ENCODE results near the gene ATP13A3. TPM values are rescaled to one million over a fixed set of nuclear protein-coding genes. Genes with fewer than 3 reads are reported as not detected.
"Not testable (repeated sequence)": the region's sequence is repeated elsewhere in the genome, so short reads cannot be mapped to it uniquely, and the experiment has no call there.

ATP13A3 gene
- total RNA-seq, 6 donors from 2014 or later, result 67.9 to 152 (median 94.6) TPM

DNA sequence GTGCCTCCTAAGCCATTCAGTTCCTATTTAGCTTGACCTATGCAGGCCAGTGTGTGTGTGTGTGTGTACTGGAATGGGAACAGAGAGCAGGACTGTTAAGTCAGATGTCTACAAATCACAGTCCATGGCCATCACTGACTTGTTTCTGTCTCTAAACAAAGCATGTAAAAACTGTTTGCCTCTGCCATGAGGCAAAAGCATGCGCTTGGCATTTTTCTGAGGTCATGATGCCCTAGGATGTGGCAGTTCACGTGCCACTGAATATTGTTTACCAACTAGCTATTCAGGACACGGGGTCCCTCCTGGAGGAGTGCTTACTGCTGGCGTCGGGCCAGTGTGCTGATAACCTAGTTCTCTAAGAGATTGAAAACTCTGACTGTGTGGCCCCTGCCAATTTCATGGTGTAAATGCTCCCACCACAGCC, 8.2 kb upstream of the ATP13A3 start:
- H3K4me1 ChIP-seq, result peaks cover 4 to 10% (median 7%) of the 10 kb centered on the region in 4 donors
- WGBS, 2 donors, result 65 to 74% methylated on average over 5 of the region's 5 CpGs
- DNase-seq, result no peak
- TF ChIP-seq POLR2AphosphoS5 (IDR thresholded peaks at IDR 0.05), result no peak
- no peak for TF ChIP-seq POLR2A (IDR thresholded peaks at IDR 0.05)
- TF ChIP-seq EP300 (IDR thresholded peaks at IDR 0.05), result no peak
- TF ChIP-seq, protein P1, sequence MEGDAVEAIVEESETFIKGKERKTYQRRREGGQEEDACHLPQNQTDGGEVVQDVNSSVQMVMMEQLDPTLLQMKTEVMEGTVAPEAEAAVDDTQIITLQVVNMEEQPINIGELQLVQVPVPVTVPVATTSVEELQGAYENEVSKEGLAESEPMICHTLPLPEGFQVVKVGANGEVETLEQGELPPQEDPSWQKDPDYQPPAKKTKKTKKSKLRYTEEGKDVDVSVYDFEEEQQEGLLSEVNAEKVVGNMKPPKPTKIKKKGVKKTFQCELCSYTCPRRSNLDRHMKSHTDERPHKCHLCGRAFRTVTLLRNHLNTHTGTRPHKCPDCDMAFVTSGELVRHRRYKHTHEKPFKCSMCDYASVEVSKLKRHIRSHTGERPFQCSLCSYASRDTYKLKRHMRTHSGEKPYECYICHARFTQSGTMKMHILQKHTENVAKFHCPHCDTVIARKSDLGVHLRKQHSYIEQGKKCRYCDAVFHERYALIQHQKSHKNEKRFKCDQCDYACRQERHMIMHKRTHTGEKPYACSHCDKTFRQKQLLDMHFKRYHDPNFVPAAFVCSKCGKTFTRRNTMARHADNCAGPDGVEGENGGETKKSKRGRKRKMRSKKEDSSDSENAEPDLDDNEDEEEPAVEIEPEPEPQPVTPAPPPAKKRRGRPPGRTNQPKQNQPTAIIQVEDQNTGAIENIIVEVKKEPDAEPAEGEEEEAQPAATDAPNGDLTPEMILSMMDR (IDR thresholded peaks at IDR 0.05), result no peak
- H3K27me3 ChIP-seq, result no peaks in the 10 kb centered on the region
- ATAC-seq (ENCODE audit: low FRiP score in 2 of 2), result no peak
- H3K36me3 ChIP-seq, result no peaks in the 10 kb centered on the region
- H3K27ac ChIP-seq, result no peak overlapping the region
- no peak overlapping the region for H3K4me3 ChIP-seq
- no peaks in the 10 kb centered on the region for H3K9me3 ChIP-seq

DNA sequence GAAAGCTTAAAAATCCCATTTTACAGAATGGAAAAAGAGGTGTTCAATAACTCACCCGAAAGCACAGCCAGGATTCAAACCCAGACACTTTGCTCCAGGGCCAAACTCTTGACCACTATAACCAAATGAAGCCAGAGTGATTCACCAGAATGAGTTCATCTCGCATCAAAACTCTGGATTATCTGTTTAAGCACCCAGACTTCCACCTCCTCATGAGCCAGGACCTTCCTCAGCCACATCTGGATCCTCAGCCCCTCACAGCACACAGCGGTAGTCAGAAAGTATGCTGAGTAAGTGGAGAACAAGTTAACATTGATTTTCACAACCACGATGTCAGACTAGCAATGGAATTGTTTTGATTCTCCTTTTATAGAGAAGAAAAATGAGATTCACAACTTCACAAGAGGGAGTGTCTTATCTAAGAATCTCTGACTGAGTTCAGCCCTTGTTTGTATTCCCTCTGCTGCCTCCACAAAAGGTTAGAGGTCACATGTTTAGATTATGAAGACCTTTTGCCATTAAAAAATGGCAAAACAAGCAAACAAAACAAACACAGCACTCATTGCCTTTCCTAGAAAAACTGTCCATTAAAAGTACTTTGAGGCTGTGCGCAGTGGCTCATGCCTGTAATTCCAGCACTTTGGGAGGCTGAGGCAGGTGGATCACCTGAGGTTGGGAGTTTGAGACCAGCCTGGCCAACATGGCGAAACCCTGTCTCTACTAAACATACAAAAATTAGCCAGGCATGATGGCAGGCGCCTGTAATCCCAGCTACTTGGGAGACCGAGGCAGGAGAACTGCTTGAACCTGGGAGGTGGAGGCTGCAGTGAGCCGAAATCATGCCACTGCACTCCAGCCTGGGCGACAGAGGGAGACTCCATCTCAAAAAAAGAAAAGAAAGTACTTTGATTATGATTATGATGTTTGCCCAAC, 7.5 kb upstream of the ATP13A3 start:
- not testable (repeated sequence) for H3K27ac ChIP-seq
- ATAC-seq (ENCODE audit: low FRiP score in 2 of 2), result peak in 1 of 2 donors; percentile 84

DNA sequence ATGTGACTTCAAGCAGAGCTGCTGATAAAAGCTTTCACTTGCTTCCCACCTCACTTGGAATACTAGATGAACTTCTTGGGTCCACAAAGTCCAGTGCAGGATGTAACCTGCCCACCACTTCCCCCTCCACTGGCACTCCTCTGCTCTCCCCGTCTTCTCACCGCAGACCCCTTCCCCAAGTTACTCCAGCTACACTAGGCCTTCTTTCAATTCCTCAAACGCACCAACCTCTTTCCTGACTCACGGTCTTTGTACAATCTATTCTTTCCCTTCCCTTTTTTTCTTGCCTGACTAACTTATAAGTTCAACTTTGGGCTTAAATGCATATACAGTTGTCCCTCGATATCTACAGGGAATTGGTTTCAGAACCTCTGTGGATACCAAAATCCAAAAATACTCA, 5.2 kb upstream of the ATP13A3 start:
- no peaks in the 10 kb centered on the region for H3K36me3 ChIP-seq
- WGBS, 2 donors, result 65 to 76% methylated on average over 5 of the region's 5 CpGs
- H3K4me1 ChIP-seq, result peaks cover 15 to 26% (median 22%) of the 10 kb centered on the region in 4 donors
- TF ChIP-seq POLR2AphosphoS5 (IDR thresholded peaks at IDR 0.05), result no peak
- TF ChIP-seq POLR2A (IDR thresholded peaks at IDR 0.05), result no peak
- TF ChIP-seq, protein P1 (IDR thresholded peaks at IDR 0.05), result no peak
- H3K4me3 ChIP-seq, result no peak overlapping the region
- no peak for ATAC-seq (ENCODE audit: low FRiP score in 2 of 2)
- no peak for DNase-seq
- no peak overlapping the region for H3K27ac ChIP-seq
- H3K9me3 ChIP-seq, result no peaks in the 10 kb centered on the region
- H3K27me3 ChIP-seq, result no peaks in the 10 kb centered on the region

More for the DNA sequence above, 7.5 kb upstream of the ATP13A3 start:
- H3K9me3 ChIP-seq, H3K36me3 ChIP-seq, H3K27me3 ChIP-seq, H3K4me3 ChIP-seq, DNase-seq: not testable (repeated sequence)
- peaks cover 7 to 10% (median 9%) of the 10 kb centered on the region in 4 donors for H3K4me1 ChIP-seq
- WGBS, 2 donors, result 85 to 90% methylated on average over 10 of the region's 10 CpGs

DNA sequence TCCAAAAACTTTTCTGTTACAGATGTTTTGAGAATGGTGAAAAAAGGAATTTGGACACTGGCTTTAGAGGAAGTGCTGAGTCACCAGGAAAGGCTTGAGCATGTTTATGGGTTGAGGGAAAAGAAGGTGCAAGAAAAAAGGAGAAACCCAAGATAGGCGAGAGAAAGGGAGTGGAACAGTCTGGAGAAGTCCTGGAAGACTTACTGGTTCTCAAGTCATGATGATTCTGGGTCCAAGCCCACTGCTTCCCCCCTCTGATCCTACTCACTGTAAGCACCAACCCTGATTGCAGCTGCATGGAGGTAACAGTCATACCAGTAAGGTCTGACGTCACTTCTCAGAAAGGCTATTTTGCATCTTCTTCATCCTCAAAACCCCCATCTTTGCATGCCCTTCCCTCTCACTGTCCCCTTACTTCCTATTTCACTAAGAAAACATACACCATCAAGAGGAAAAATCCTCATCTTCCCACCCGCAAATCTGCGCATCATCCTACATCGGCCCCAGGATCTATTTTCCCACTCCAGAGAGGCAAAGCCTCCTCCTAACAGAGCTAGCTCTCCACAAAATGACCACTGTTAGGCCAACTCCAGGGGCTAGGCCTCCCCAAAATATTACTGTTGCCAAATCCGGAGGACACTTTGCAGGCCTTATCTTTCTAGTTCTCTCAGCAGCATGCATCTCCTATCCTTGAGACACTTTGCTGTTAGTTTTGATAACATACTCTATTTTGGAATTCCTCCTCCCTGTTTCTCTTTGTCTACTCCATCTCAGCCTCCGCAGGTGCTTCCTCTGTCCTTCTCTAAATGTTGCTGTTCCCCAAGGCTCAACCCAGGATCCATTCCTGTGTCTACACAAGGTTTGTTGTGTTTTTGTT, 3.2 kb upstream of the ATP13A3 start:
- no peaks in the 10 kb centered on the region for H3K36me3 ChIP-seq
- H3K9me3 ChIP-seq, result no peaks in the 10 kb centered on the region
- H3K4me3 ChIP-seq, result no peak overlapping the region
- peak overlapping the region in 1 of 4 donors; percentile 25 for H3K27ac ChIP-seq
- WGBS, 2 donors, result 83 to 85% methylated on average over 7 of the region's 7 CpGs
- peaks cover 17 to 36% (median 26%) of the 10 kb centered on the region in 4 donors for H3K4me1 ChIP-seq
- H3K27me3 ChIP-seq, result no peaks in the 10 kb centered on the region
- no peak for DNase-seq
- TF ChIP-seq, protein P1 (IDR thresholded peaks at IDR 0.05), result no peak
- no peak for TF ChIP-seq POLR2A (IDR thresholded peaks at IDR 0.05)
- no peak for TF ChIP-seq POLR2AphosphoS5 (IDR thresholded peaks at IDR 0.05)
- no peak for TF ChIP-seq EP300 (IDR thresholded peaks at IDR 0.05)
- no peak for ATAC-seq (ENCODE audit: low FRiP score in 2 of 2)

Measured in upper lobe of left lung (tissue), 6 donors.